ENCODE data around the gene AHR.
"Not testable (repeated sequence)": the region's sequence is repeated elsewhere in the genome, so short reads cannot be mapped to it uniquely, and the experiment has no call there.

AHR gene

GRCh38 chr7:17382408-17383354 is 84.2 kb downstream of the AHR start:
- DNase-seq = not testable (repeated sequence)

GRCh38 chr7:17384400-17384799 is 85.9 kb downstream of the AHR start:
- no peak for DNase-seq

- no peak for DNase-seq
These were observed 87.2 kb downstream of the AHR start for GRCh38 chr7:17385612-17386011.

GRCh38 chr7:17390392-17390791 is 91.9 kb downstream of the AHR start:
- DNase-seq = no peak

- no peak for DNase-seq
These were observed 92.9 kb downstream of the AHR start for GRCh38 chr7:17391366-17391765.

GRCh38 chr7:17392846-17393245 is 94.4 kb downstream of the AHR start:
- no peak for DNase-seq

GRCh38 chr7:17394563-17394962 is 96.1 kb downstream of the AHR start:
- not testable (repeated sequence) for DNase-seq

Data from islet precursor cell (in vitro differentiated cells).